HEK293T (cell line): ENCODE results near the gene C12orf60.
A peak's percentile ranks its signal among the peaks of the same experiment; 100 is the strongest.
"Not testable (repeated sequence)": the region's sequence is repeated elsewhere in the genome, so short reads cannot be mapped to it uniquely, and the experiment has no call there.

ENCODE experiments used
- CTCF ChIA-PET: fragments of 350-600 bp; formaldehyde crosslinking; extraction: SDS; loops from one replicate; lab custom pipeline; 2021; ENCODE audit warnings: antibody characterized with exemption, inconsistent platforms; lab: Yijun Ruan, JAX
- POLR2A ChIA-PET: fragments of 350-600 bp; formaldehyde crosslinking; extraction: SDS; loops from one replicate; lab custom pipeline; 2020; ENCODE audit warnings: antibody characterized with exemption, inconsistent platforms; lab: Yijun Ruan, JAX
- DNase-seq: peaks from one replicate; pipeline ENCODE4 v3.0.0; 2012; ENCODE audit warnings: mixed read lengths; ENCODE audit errors: extremely low spot score
- ARNT ChIP-seq: fragments of 450-650 bp; IDR thresholded peaks from 2 replicates; pipeline ENCODE4 v1.6.1; 2017; ENCODE audit warnings: mild to moderate bottlenecking
- BHLHE40 ChIP-seq: fragments of 450-650 bp; IDR thresholded peaks from 2 replicates; pipeline ENCODE4 v1.6.1; 2016; ENCODE audit warnings: mild to moderate bottlenecking, moderate library complexity, borderline replicate concordance
- CTBP1 ChIP-seq: fragments of 450-650 bp; IDR thresholded peaks from 2 replicates; pipeline ENCODE4 v1.6.1; 2016; ENCODE audit warnings: borderline replicate concordance
- ELF4 ChIP-seq: fragments of 450-650 bp; IDR thresholded peaks from 2 replicates; pipeline ENCODE4 v1.6.1; 2017; ENCODE audit warnings: antibody characterized with exemption
- FOXA1 ChIP-seq: fragments of 450-650 bp; IDR thresholded peaks from 2 replicates; pipeline ENCODE4 v1.6.1; 2016; ENCODE audit warnings: mild to moderate bottlenecking
- FOXK2 ChIP-seq: fragments of 450-650 bp; IDR thresholded peaks from 2 replicates; pipeline ENCODE4 v1.6.1; 2016; ENCODE audit warnings: mild to moderate bottlenecking
- FOXM1 ChIP-seq: fragments of 450-650 bp; IDR thresholded peaks from 2 replicates; pipeline ENCODE4 v1.6.1; 2017; ENCODE audit warnings: mild to moderate bottlenecking, borderline replicate concordance
- HDGF ChIP-seq: fragments of 450-650 bp; IDR thresholded peaks from 2 replicates; pipeline ENCODE4 v1.6.1; 2017; ENCODE audit warnings: antibody characterized with exemption, borderline replicate concordance
- L3MBTL2 ChIP-seq: fragments of 450-650 bp; conservative IDR thresholded peaks from 2 replicates; pipeline ENCODE4 v1.6.1; 2016; ENCODE audit warnings: mild to moderate bottlenecking
- LEF1 ChIP-seq: fragments of 450-650 bp; IDR thresholded peaks from 2 replicates; pipeline ENCODE4 v1.6.1; 2017; ENCODE audit warnings: mild to moderate bottlenecking, borderline replicate concordance
- NFRKB ChIP-seq: fragments of 450-650 bp; IDR thresholded peaks from 2 replicates; pipeline ENCODE4 v1.6.1; 2016; ENCODE audit warnings: mild to moderate bottlenecking, moderate library complexity
- PKNOX1 ChIP-seq: fragments of 450-650 bp; IDR thresholded peaks from 2 replicates; pipeline ENCODE4 v1.6.1; 2016
- SP1 ChIP-seq: fragments of 450-650 bp; IDR thresholded peaks from 2 replicates; pipeline ENCODE4 v1.6.1; 2017
- SUZ12 ChIP-seq: fragments of 450-650 bp; IDR thresholded peaks from 2 replicates; pipeline ENCODE4 v1.6.1; 2016; ENCODE audit warnings: mild to moderate bottlenecking
- TARDBP ChIP-seq: fragments of 450-650 bp; IDR thresholded peaks from 2 replicates; pipeline ENCODE4 v1.6.1; 2016
- ZNF384 ChIP-seq: fragments of 450-650 bp; IDR thresholded peaks from 2 replicates; pipeline ENCODE4 v1.6.1; 2016

C12orf60 gene, protein sequence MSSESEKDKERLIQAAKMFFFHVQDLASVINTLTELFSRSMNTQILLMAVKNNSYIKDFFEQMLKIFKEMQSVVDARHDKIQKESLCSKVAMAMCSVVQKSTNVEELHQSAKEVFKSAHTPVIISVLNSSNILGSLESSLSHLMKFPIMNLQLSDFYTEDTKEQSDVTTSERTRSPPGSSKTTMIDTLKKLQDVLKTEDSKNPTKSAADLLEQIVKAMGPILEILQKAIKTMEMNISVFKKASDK

DNA sequence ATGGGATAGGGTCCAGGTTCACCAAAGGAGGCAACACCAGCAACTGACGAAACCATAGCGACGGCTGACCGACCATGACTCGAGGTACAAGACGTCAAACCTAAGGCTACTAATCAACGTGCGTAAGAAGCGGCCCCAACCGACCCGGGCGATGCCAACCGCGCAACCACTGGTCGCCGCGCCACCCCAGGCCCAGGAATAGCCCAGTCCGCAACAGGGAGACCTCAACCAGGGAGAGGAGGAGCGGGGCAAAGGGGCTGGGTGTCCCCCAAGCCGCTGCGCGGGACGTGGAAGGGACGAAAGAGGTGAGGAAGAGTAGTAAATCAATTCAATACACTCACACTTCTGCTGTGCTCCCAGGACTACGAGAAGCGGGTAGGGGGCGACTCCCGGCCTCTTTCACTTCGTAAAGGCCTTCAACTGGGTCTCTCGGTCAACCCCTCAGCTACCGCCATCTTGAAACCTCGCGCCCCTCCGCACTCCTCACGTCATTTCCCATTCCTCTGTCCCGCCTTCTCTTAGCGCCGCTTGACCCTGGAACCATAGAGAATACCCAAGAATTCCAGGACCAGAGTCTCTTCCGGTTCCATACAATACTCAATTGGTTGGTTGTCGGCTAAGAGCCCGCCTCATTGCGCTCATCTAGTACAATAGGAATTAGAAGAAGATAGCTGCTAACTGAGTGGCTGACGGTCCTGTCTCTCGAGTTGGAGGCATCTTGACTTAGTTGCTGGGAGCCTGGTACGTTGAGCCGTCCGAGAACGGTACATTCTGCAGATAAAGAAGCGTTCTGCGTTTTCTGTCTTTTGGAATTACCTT is at the start of gene C12orf60, which contains the start of gene WBP11:
C12orf60 (plus strand) TSS at position 660 of the 819 bp plus-strand sequence. CDS start 19,266 bp downstream, outside the sequence.
WBP11 (minus strand) TSS at position 468 of the 819 bp plus-strand sequence. CDS start 2,095 bp downstream, outside the sequence.
- TF ChIP-seq NFRKB = peak; percentile 77; the same call in 1 of the 2 replicates
- TF ChIP-seq ZNF384 = no peak
- no peak for TF ChIP-seq TARDBP
- TF ChIP-seq L3MBTL2 = peak; percentile 23; the same call in 1 of the 2 replicates
- no peak; the same call in 1 of the 2 replicates for TF ChIP-seq ELF4
- TF ChIP-seq SP1 = no peak
- no peak for TF ChIP-seq LEF1
- TF ChIP-seq BHLHE40 = no peak
- peak; percentile 99 for TF ChIP-seq PKNOX1
- TF ChIP-seq CTBP1 = no peak
- TF ChIP-seq FOXK2 = no peak
- no peak for TF ChIP-seq ARNT
- TF ChIP-seq FOXA1 = no peak
- no peak for TF ChIP-seq FOXM1
- no peak for TF ChIP-seq SUZ12
- no peak for TF ChIP-seq HDGF
- ChIA-PET CTCF (interaction anchor here (0.7 to 0.9 kb wide), 2 partner anchors 11 to 400 kb away, joined by 3 read pairs; no protein-coding TSS in a partner anchor), POLR2A (interaction anchor here (0.5 to 3.1 kb wide), 16 partner anchors 8 to 1239 kb away, joined by 3 to 69 read pairs (median 3); partner anchors contain the start of genes SMCO3 and STRAP)
- peak; percentile 89 for DNase-seq

- TF ChIP-seq ARNT (no peak), FOXK2 (no peak), SP1 (no peak), ELF4 (no peak), HDGF (no peak), TARDBP (no peak), L3MBTL2 (no peak), ZNF384 (no peak)
- POLR2A ChIA-PET = interaction anchor here (2.0 kb wide), 1 partner anchor 14 kb away, joined by 27 read pairs; a partner anchor contains a TSS
- DNase-seq = peak; percentile 27
- CTCF ChIA-PET = interaction anchor here (0.6 to 1.0 kb wide), 6 partner anchors 11 to 1302 kb away, joined by 3 to 10 read pairs (median 3); a partner anchor contains a TSS
These were observed 46.9 kb upstream of the C12orf60 start for GRCh38 chr12:14756334-14757143.

GRCh38 chr12:14759711-14760280 is 43.7 kb upstream of the C12orf60 start:
- POLR2A ChIA-PET = interaction anchor here (0.6 kb wide), 1 partner anchor 56 kb away, joined by 3 read pairs; no protein-coding TSS in a partner anchor
- DNase-seq, CTCF ChIA-PET: not testable (repeated sequence)

GRCh38 chr12:14765398-14765797 is 38.1 kb upstream of the C12orf60 start:
- TF ChIP-seq SP1 = no peak
- TF ChIP-seq ELF4 = no peak
- TF ChIP-seq NFRKB = no peak
- no peak for TF ChIP-seq ARNT
- TF ChIP-seq PKNOX1 = no peak
- TF ChIP-seq BHLHE40 = no peak
- no peak for TF ChIP-seq CTBP1
- TF ChIP-seq FOXM1 = no peak
- TF ChIP-seq LEF1 = no peak
- no peak for TF ChIP-seq ZNF384
- TF ChIP-seq TARDBP = no peak
- POLR2A ChIA-PET = no interaction called here
- CTCF ChIA-PET = no interaction called here
- DNase-seq = no peak

GRCh38 chr12:14766020-14766419 is 37.5 kb upstream of the C12orf60 start:
- POLR2A ChIA-PET = not testable (repeated sequence)

GRCh38 chr12:14766649-14767215 is 36.7 kb upstream of the C12orf60 start:
- no peak for DNase-seq
- ChIA-PET CTCF (no interaction called here), POLR2A (no interaction called here)
- 0 out of 2 replicates have a peak, but pooled peaks have one; percentile 25 for TF ChIP-seq ZNF384
- no peak for TF ChIP-seq CTBP1
- no peak for TF ChIP-seq FOXA1
- TF ChIP-seq BHLHE40 = no peak
- TF ChIP-seq L3MBTL2 = no peak

More at GRCh38 chr12:14766020-14766419, 37.5 kb upstream of the C12orf60 start:
- DNase-seq, CTCF ChIA-PET: not testable (repeated sequence)
